HCT116 (cell line): Measurements from ENCODE around the gene NLRP11. TPM values are rescaled to one million over a fixed set of nuclear protein-coding genes. Genes with fewer than 3 reads are reported as not detected.

Experiments used
- ATAC-seq: fragments of 200-7000 bp; cut with Tn5 transposase; 2 replicates; pipeline ENCODE4 v1.9.1; 2020; ENCODE audit warnings: mild to moderate bottlenecking, moderate library complexity
- BruUV-seq: library from RNA; stranded (reverse); fragments of 400-500 nt; replicated peaks from 2 replicates; lab custom pipeline; 2021; lab: Mats Ljungman, UMichigan
- CTCF ChIA-PET: fragments of 300-600 bp; sonication (Branson Sonifier 250); formaldehyde crosslinking; loops from one replicate; lab custom pipeline; 2021; ENCODE audit warnings: antibody characterized with exemption; lab: Charles Lee
- POLR2A ChIA-PET: fragments of 300-600, 350-600 bp; sonication (Branson Sonifier 250); formaldehyde crosslinking; loops from one replicate; lab custom pipeline; 2021; ENCODE audit warnings: antibody characterized with exemption; lab: Charles Lee
- RAD21 ChIA-PET, 2 experiments: fragments of 300-600 bp; sonication (Branson Sonifier 250); formaldehyde crosslinking; loops; one replicate each; lab custom pipeline; 2023; ENCODE audit warnings: low total read pairs in 2 of 2; ENCODE audit not compliant: uncharacterized antibody in 2 of 2, unreplicated experiment in 2 of 2, low non-redundant PET in 1 of 2; lab: Charles Lee
- DNase-seq: peaks from one replicate; pipeline ENCODE4 v3.0.0-alpha.2; 2010; ENCODE audit warnings: low read depth, low spot score
- H2AFZ ChIP-seq: fragments of 200-600 bp; shearing (Covaris generic), sonication (generic); 2 replicates; pipeline ENCODE4 v1.6.1; 2017; ENCODE audit warnings: low read depth, mixed run types, mixed read lengths, antibody characterized with exemption, low read length; ENCODE audit not compliant: poor library complexity, severe bottlenecking
- H3K27ac ChIP-seq: 2 replicates; pipeline ENCODE4 v1.5.1; 2012; ENCODE audit warnings: low read depth, low read length
- H3K27me3 ChIP-seq: fragments of 200-600 bp; sonication (generic); 2 replicates; pipeline ENCODE4 v1.6.1; 2016; ENCODE audit warnings: mixed run types, low read length, mixed read lengths; ENCODE audit not compliant: insufficient read depth
- H3K36me3 ChIP-seq, 2 experiments: fragments of 200-500 bp in 1 of 2; fragments of 200-600 bp in 1 of 2; sonication (Bioruptor generic) in 1 of 2; sonication (generic) in 1 of 2; 2 replicates each; pipeline versions ENCODE4 v1.5.1 to v1.6.1; 2014 to 2016; ENCODE audit warnings: low read length in 2 of 2, inconsistent platforms in 1 of 2, mixed read lengths in 1 of 2, mixed run types in 1 of 2; ENCODE audit not compliant: insufficient read depth in 2 of 2, control insufficient read depth in 1 of 2
- H3K4me1 ChIP-seq, 2 experiments: fragments of 200-600 bp in 1 of 2; sonication (generic) in 1 of 2; 2 replicates each; pipeline versions ENCODE4 v1.5.1 to v1.6.1; 2012 to 2017; ENCODE audit warnings: low read length in 2 of 2, inconsistent platforms in 1 of 2, mild to moderate bottlenecking in 1 of 2, mixed read lengths in 1 of 2, mixed run types in 1 of 2, moderate library complexity in 1 of 2; ENCODE audit not compliant: insufficient read depth in 2 of 2, control insufficient read depth in 1 of 2
- H3K4me2 ChIP-seq: fragments of 200-600 bp; sonication (generic); 2 replicates; pipeline ENCODE4 v1.6.1; 2017; ENCODE audit warnings: mixed run types, low read length, mixed read lengths
- H3K4me3 ChIP-seq, 2 experiments: fragments of 200-600 bp in 1 of 2; sonication (generic) in 1 of 2; replicated peaks in 1 of 2; 2 replicates each; pipeline ENCODE4 v1.5.1; 2011 to 2016; ENCODE audit warnings: low read length in 2 of 2, control low read depth in 1 of 2, low read depth in 1 of 2, mild to moderate bottlenecking in 1 of 2, mixed read lengths in 1 of 2, mixed run types in 1 of 2
- H3K79me2 ChIP-seq: fragments of 200-600 bp; sonication (generic); 2 replicates; pipeline ENCODE4 v1.6.1; 2017; ENCODE audit warnings: mild to moderate bottlenecking, mixed run types, low read length, moderate library complexity, mixed read lengths; ENCODE audit not compliant: insufficient read depth
- H3K9ac ChIP-seq: fragments of 200-600 bp; sonication (generic); 2 replicates; pipeline ENCODE4 v1.6.1; 2016; ENCODE audit warnings: low read length, mixed read lengths
- H3K9me2 ChIP-seq: fragments of 200-600 bp; sonication (generic), shearing (Covaris generic); 2 replicates; pipeline ENCODE4 v1.6.1; 2017; ENCODE audit warnings: mixed run types, mild to moderate bottlenecking, moderate library complexity; ENCODE audit not compliant: insufficient read depth
- H3K9me3 ChIP-seq, 2 experiments: fragments of 200-500 bp in 1 of 2; fragments of 200-600 bp in 1 of 2; sonication (Bioruptor generic) in 1 of 2; sonication (generic) in 1 of 2; 2 replicates each; pipeline ENCODE4 v1.6.1; 2014 to 2017; ENCODE audit warnings: low read length in 2 of 2, mixed read lengths in 2 of 2, inconsistent platforms in 1 of 2, low read depth in 1 of 2, mild to moderate bottlenecking in 1 of 2, mixed run types in 1 of 2, moderate library complexity in 1 of 2; ENCODE audit not compliant: control insufficient read depth in 1 of 2, insufficient read depth in 1 of 2
- H4K20me1 ChIP-seq: fragments of 200-600 bp; sonication (generic), shearing (Covaris generic); 2 replicates; pipeline ENCODE4 v1.6.1; 2017; ENCODE audit warnings: mixed run types, mild to moderate bottlenecking, moderate library complexity; ENCODE audit not compliant: insufficient read depth
- CBX3 ChIP-seq: IDR thresholded peaks from 2 replicates; pipeline ENCODE4 v1.6.1; 2012; ENCODE audit warnings: low read depth
- CEBPB ChIP-seq: IDR thresholded peaks from 2 replicates; pipeline ENCODE4 v1.6.1; 2012; ENCODE audit warnings: low read depth
- EGR1 ChIP-seq: IDR thresholded peaks from 2 replicates; pipeline ENCODE4 v1.6.1; 2012; ENCODE audit warnings: low read depth
- ELF1 ChIP-seq: IDR thresholded peaks from 2 replicates; pipeline ENCODE4 v1.6.1; 2012; ENCODE audit warnings: low read depth, borderline replicate concordance
- EZH2 ChIP-seq: fragments of 200-600 bp; sonication (generic); IDR thresholded peaks from 2 replicates; pipeline ENCODE4 v1.6.1; 2017; ENCODE audit warnings: antibody characterized with exemption, mixed run types
- EZH2phosphoT487 ChIP-seq: fragments of 200-600 bp; IDR thresholded peaks from 2 replicates; pipeline ENCODE4 v1.6.1; 2018; ENCODE audit warnings: antibody characterized with exemption, borderline replicate concordance
- JUND ChIP-seq: IDR thresholded peaks from 2 replicates; pipeline ENCODE4 v1.6.1; 2012
- MAX ChIP-seq: IDR thresholded peaks from 2 replicates; pipeline ENCODE4 v1.6.1; 2012
- POLR2A ChIP-seq: IDR thresholded peaks from 2 replicates; pipeline ENCODE4 v1.7.0; 2011; ENCODE audit warnings: borderline replicate concordance; ENCODE audit not compliant: insufficient read depth, insufficient read length; ENCODE audit errors: extremely low read depth
- RAD21 ChIP-seq: IDR thresholded peaks from 2 replicates; pipeline ENCODE4 v1.6.1; 2012; ENCODE audit warnings: low read depth, mild to moderate bottlenecking
- REST ChIP-seq: IDR thresholded peaks from 2 replicates; pipeline ENCODE4 v1.6.1; 2012; ENCODE audit warnings: low read depth
- SIN3A ChIP-seq: IDR thresholded peaks from 2 replicates; pipeline ENCODE4 v1.6.1; 2012; ENCODE audit warnings: low read depth
- SP1 ChIP-seq: IDR thresholded peaks from 2 replicates; pipeline ENCODE4 v1.6.1; 2012; ENCODE audit warnings: low read depth
- SRF ChIP-seq: IDR thresholded peaks from 2 replicates; pipeline ENCODE4 v1.6.1; 2012; ENCODE audit warnings: low read depth
- TCF7L2 ChIP-seq: IDR thresholded peaks from 2 replicates; pipeline ENCODE4 v1.7.0; 2011; ENCODE audit warnings: borderline replicate concordance, inconsistent platforms; ENCODE audit not compliant: insufficient read depth, insufficient read length; ENCODE audit errors: extremely low read depth
- YY1 ChIP-seq: IDR thresholded peaks from 2 replicates; pipeline ENCODE4 v1.6.1; 2011; ENCODE audit warnings: low read length, low read depth, moderate library complexity, mild to moderate bottlenecking; ENCODE audit not compliant: insufficient replicate concordance; ENCODE audit errors: extremely low read depth
- ZBTB33 ChIP-seq: IDR thresholded peaks from 2 replicates; pipeline ENCODE4 v1.6.1; 2011; ENCODE audit warnings: mild to moderate bottlenecking, low read length, moderate library complexity; ENCODE audit not compliant: insufficient replicate concordance; ENCODE audit errors: extremely low read depth
- ZFX ChIP-seq: fragments of 450-650 bp; IDR thresholded peaks from 2 replicates; pipeline ENCODE4 v1.6.1; 2017
- intact Hi-C: fragments of 100-400 bp; cut with micrococcal nuclease; formaldehyde crosslinking; loops from 2 replicates; pipeline ENCODE4 v1.10.0; 2022
- total RNA-seq: library from RNA; stranded (reverse); gene quantifications from one replicate; pipeline ENCODE4 v1.2.1, GENCODE V29; 2021; ENCODE audit not compliant: unreplicated experiment
- TF ChIP-seq, protein P1 (sequence below), 3 experiments: fragments of 200-600 bp in 1 of 3; sonication (generic) in 1 of 3; IDR thresholded peaks in 2 of 3; conservative IDR thresholded peaks in 1 of 3; 2 replicates each; pipeline ENCODE4 v1.5.1; 2012 to 2017; ENCODE audit warnings: low read depth in 2 of 3, low read length in 2 of 3, antibody characterized with exemption in 1 of 3, borderline replicate concordance in 1 of 3, control low read depth in 1 of 3, mild to moderate bottlenecking in 1 of 3, mixed read lengths in 1 of 3, mixed run types in 1 of 3, moderate library complexity in 1 of 3; ENCODE audit not compliant: insufficient read depth in 1 of 3

NLRP11 gene
- total RNA-seq, 1 experiment from 2014 or later, result 0.86 TPM

- DNase-seq (no peak), ATAC-seq (no peak)
- BruUV-seq, result no TSS peak
These were observed 6.5 kb upstream of the NLRP11 start for GRCh38 chr19:55838251-55838650.

More at GRCh38 chr19:55838251-55838650, 6.5 kb upstream of the NLRP11 start:
- TF ChIP-seq ZFX, result no peak
- TF ChIP-seq, protein P1, sequence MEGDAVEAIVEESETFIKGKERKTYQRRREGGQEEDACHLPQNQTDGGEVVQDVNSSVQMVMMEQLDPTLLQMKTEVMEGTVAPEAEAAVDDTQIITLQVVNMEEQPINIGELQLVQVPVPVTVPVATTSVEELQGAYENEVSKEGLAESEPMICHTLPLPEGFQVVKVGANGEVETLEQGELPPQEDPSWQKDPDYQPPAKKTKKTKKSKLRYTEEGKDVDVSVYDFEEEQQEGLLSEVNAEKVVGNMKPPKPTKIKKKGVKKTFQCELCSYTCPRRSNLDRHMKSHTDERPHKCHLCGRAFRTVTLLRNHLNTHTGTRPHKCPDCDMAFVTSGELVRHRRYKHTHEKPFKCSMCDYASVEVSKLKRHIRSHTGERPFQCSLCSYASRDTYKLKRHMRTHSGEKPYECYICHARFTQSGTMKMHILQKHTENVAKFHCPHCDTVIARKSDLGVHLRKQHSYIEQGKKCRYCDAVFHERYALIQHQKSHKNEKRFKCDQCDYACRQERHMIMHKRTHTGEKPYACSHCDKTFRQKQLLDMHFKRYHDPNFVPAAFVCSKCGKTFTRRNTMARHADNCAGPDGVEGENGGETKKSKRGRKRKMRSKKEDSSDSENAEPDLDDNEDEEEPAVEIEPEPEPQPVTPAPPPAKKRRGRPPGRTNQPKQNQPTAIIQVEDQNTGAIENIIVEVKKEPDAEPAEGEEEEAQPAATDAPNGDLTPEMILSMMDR (IDR thresholded peaks at IDR 0.05 in 2 of 3, conservative IDR thresholded peaks at IDR 0.05 in 1 of 3; ENCODE audit: borderline replicate concordance in 1 of 3, insufficient read depth in 1 of 3, low read depth in 2 of 3, low read length in 2 of 3), result no peak
- no peak for TF ChIP-seq SRF
- no peak for TF ChIP-seq SIN3A
- TF ChIP-seq POLR2A, result no peak
- TF ChIP-seq SP1, result no peak
- no peak for TF ChIP-seq CBX3
- TF ChIP-seq RAD21, result no peak
- no peak for TF ChIP-seq REST
- no peak for TF ChIP-seq MAX
- TF ChIP-seq TCF7L2, result no peak
- TF ChIP-seq CEBPB, result no peak
- no peak for TF ChIP-seq EZH2
- no peak for TF ChIP-seq JUND
- TF ChIP-seq ZBTB33, result no peak
- no peak for TF ChIP-seq ELF1
- TF ChIP-seq YY1, result no peak
- TF ChIP-seq EZH2phosphoT487, result no peak
- no peak for TF ChIP-seq EGR1
- no peak overlapping the region for H3K9ac ChIP-seq
- intact Hi-C loops, result no loop called here
- H3K4me1 ChIP-seq, result no peaks in the 10 kb centered on the region
- H3K4me3 ChIP-seq, result no peak overlapping the region
- ChIA-PET POLR2A (no interaction called here), CTCF (no interaction called here), RAD21 (no interaction called here)
- no peak overlapping the region for H3K4me2 ChIP-seq
- H3K9me3 ChIP-seq, result no peaks in the 10 kb centered on the region
- H3K27me3 ChIP-seq, result no peaks in the 10 kb centered on the region
- no peak overlapping the region for H2AFZ ChIP-seq
- H3K9me2 ChIP-seq, result no peaks in the 10 kb centered on the region
- no peaks in the 10 kb centered on the region for H3K36me3 ChIP-seq
- H3K27ac ChIP-seq, result no peak overlapping the region
- H3K79me2 ChIP-seq, result no peaks in the 10 kb centered on the region
- no peaks in the 10 kb centered on the region for H4K20me1 ChIP-seq
